ENCODE data around the gene HSDL2.
A peak's percentile ranks its signal among the peaks of the same experiment; 100 is the strongest.

HSDL2 gene

GRCh38 chr9:112487799-112488340, 108.0 kb downstream of the HSDL2 start:
- H3K4me1 ChIP-seq (ENCODE audit: insufficient read depth, low read length): peaks cover 39% of the 10 kb centered on the region
- H3K27ac ChIP-seq (ENCODE audit: low read depth, low read length): no peak overlapping the region
- 8% methylated on average over 7 of the region's 11 CpGs for WGBS
- peaks cover 13% of the 10 kb centered on the region for H3K36me3 ChIP-seq (ENCODE audit: insufficient read depth, low read length)
- H3K9me3 ChIP-seq (ENCODE audit: insufficient read depth, low read depth, low read length): no peaks in the 10 kb centered on the region
- peak overlapping the region; percentile 96 for H3K4me3 ChIP-seq (ENCODE audit: low read length)
- H3K9ac ChIP-seq (ENCODE audit: low read depth, low read length): peak overlapping the region; percentile 92
- H3K27me3 ChIP-seq (ENCODE audit: insufficient read depth, low read length): no peaks in the 10 kb centered on the region

GRCh38 chr9:112489039-112489546, 109.2 kb downstream of the HSDL2 start:
- H3K9ac ChIP-seq (ENCODE audit: low read depth, low read length): no peak overlapping the region
- peaks cover 12% of the 10 kb centered on the region for H3K9me3 ChIP-seq (ENCODE audit: insufficient read depth, low read depth, low read length)
- peaks cover 39% of the 10 kb centered on the region for H3K4me1 ChIP-seq (ENCODE audit: insufficient read depth, low read length)
- peaks cover 26% of the 10 kb centered on the region for H3K36me3 ChIP-seq (ENCODE audit: insufficient read depth, low read length)
- WGBS: 37% methylated on average over 4 of the region's 5 CpGs
- H3K27me3 ChIP-seq (ENCODE audit: insufficient read depth, low read length): no peaks in the 10 kb centered on the region
- peak overlapping the region; percentile 36; the same call in 1 of the 2 replicates for H3K27ac ChIP-seq (ENCODE audit: low read depth, low read length)
- H3K4me3 ChIP-seq (ENCODE audit: low read length): peak overlapping the region; percentile 96

DNA sequence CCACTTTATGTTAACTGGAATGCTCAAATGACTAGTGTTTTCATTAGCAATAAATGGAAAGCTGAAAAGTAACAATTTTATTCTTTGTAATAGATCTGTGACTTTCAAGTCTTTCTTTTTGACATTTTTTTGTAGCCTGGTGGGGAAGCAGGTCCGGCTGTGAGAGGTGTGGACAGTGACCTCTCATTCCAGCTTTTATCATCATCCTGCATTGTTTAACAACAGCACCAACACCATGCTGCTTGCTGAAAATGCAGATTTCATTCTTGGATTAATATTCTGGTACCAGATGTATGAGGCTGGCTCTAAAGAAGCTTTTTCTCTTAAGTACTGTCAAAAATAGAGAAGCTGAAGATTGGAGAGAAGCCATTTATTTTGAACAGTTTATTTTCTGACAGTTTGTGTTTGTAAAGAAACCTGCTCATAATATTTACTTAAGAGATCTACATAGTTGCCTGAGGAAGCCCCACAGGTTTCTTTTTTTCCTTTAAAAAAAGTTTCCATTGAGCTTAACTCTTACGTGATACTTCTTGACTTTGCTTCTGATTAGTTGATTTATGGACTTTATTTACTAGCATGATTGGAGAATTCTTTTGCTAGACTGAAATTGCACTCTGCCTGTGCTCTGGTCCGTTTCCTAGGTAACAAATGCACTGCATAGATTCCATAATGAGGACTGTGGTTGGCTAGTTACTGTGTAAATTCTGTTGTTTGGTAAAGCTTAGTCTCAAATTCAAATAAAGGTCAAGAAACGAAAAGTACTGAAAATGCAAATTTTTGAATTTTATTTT, 110.2 kb downstream of the HSDL2 start:
- Histone ChIP-seq H3K4me1 (ENCODE audit: insufficient read depth, low read length) (peaks cover 39% of the 10 kb centered on the region), H3K9ac (ENCODE audit: low read depth, low read length) (no peak overlapping the region), H3K36me3 (ENCODE audit: insufficient read depth, low read length) (peaks cover 35% of the 10 kb centered on the region), H3K27ac (ENCODE audit: low read depth, low read length) (peak overlapping the region; percentile 22; the same call in 1 of the 2 replicates), H3K4me3 (ENCODE audit: low read length) (peak overlapping the region; percentile 14; the same call in 1 of the 2 replicates), H3K9me3 (ENCODE audit: insufficient read depth, low read depth, low read length) (peaks cover 19% of the 10 kb centered on the region), H3K27me3 (ENCODE audit: insufficient read depth, low read length) (no peaks in the 10 kb centered on the region)
- WGBS: 65% methylated on average over 3 of the region's 4 CpGs

DNA sequence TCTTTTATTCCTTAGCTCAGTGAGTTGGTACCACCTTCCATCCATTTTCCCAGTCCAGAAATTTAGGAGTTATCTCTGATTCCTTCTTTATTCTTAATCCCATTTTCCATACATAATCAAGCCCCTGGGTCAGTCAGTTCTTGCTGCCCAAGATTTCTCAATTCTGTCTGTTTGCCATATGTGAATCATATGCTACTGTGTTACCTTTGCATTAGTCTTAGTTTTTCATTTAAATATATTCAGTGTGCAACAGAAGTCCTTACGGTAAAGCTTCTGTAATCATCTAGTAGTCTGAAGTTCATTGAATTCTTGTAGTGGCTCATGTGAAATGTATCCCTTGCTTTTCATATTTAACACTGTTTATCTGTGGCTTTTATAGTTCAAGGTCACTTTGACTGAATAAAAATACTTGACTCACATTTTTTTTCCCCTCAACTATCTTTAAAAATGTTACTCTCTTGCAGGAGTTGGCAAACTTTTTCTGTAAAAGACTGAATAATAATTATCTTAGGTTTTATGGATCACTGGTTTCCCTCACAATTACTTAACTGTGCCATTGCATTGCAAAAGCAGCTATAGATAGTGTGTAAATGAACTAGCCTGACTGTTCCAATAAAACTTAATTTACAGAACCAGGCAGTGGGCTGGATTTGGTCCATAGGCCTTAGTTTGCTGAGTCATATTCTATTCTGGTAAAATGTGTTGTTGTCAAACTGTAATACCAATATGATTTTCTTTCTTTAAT, 113.7 kb downstream of the HSDL2 start:
- Histone ChIP-seq H3K4me3 (ENCODE audit: low read length) (no peak overlapping the region), H3K36me3 (ENCODE audit: insufficient read depth, low read length) (peaks cover 39% of the 10 kb centered on the region), H3K9ac (ENCODE audit: low read depth, low read length) (no peak overlapping the region), H3K27ac (ENCODE audit: low read depth, low read length) (no peak overlapping the region), H3K9me3 (ENCODE audit: insufficient read depth, low read depth, low read length) (peaks cover 19% of the 10 kb centered on the region), H3K27me3 (ENCODE audit: insufficient read depth, low read length) (no peaks in the 10 kb centered on the region), H3K4me1 (ENCODE audit: insufficient read depth, low read length) (peaks cover 52% of the 10 kb centered on the region)
- no CpG with 5 or more reads among the region's 1 CpG for WGBS

GRCh38 chr9:112494153-112494552, 114.2 kb downstream of the HSDL2 start:
- 89% methylated on average over 1 of the region's 1 CpG for WGBS
- H3K27me3 ChIP-seq (ENCODE audit: insufficient read depth, low read length): no peaks in the 10 kb centered on the region
- peaks cover 39% of the 10 kb centered on the region for H3K36me3 ChIP-seq (ENCODE audit: insufficient read depth, low read length)
- H3K27ac ChIP-seq (ENCODE audit: low read depth, low read length): no peak overlapping the region
- H3K9me3 ChIP-seq (ENCODE audit: insufficient read depth, low read depth, low read length): peaks cover 19% of the 10 kb centered on the region
- peaks cover 46% of the 10 kb centered on the region for H3K4me1 ChIP-seq (ENCODE audit: insufficient read depth, low read length)
- H3K9ac ChIP-seq (ENCODE audit: low read depth, low read length): no peak overlapping the region
- no peak overlapping the region for H3K4me3 ChIP-seq (ENCODE audit: low read length)

- Histone ChIP-seq H3K4me1 (ENCODE audit: insufficient read depth, low read length) (peaks cover 31% of the 10 kb centered on the region), H3K27ac (ENCODE audit: low read depth, low read length) (no peak overlapping the region), H3K27me3 (ENCODE audit: insufficient read depth, low read length) (no peaks in the 10 kb centered on the region), H3K36me3 (ENCODE audit: insufficient read depth, low read length) (peaks cover 39% of the 10 kb centered on the region), H3K4me3 (ENCODE audit: low read length) (no peak overlapping the region), H3K9ac (ENCODE audit: low read depth, low read length) (no peak overlapping the region), H3K9me3 (ENCODE audit: insufficient read depth, low read depth, low read length) (peaks cover 19% of the 10 kb centered on the region)
- 89% methylated on average over 4 of the region's 4 CpGs for WGBS
These were observed 115.7 kb downstream of the HSDL2 start for GRCh38 chr9:112495614-112496013.

- peaks cover 34% of the 10 kb centered on the region for H3K36me3 ChIP-seq (ENCODE audit: insufficient read depth, low read length)
- H3K27ac ChIP-seq (ENCODE audit: low read depth, low read length): no peak overlapping the region
- peaks cover 19% of the 10 kb centered on the region for H3K9me3 ChIP-seq (ENCODE audit: insufficient read depth, low read depth, low read length)
- no peak overlapping the region for H3K4me3 ChIP-seq (ENCODE audit: low read length)
- no peak overlapping the region for H3K9ac ChIP-seq (ENCODE audit: low read depth, low read length)
- peaks cover 25% of the 10 kb centered on the region for H3K4me1 ChIP-seq (ENCODE audit: insufficient read depth, low read length)
- 85% methylated on average over 3 of the region's 3 CpGs for WGBS
- H3K27me3 ChIP-seq (ENCODE audit: insufficient read depth, low read length): no peaks in the 10 kb centered on the region
These were observed 116.3 kb downstream of the HSDL2 start for GRCh38 chr9:112496074-112496722.

DNA sequence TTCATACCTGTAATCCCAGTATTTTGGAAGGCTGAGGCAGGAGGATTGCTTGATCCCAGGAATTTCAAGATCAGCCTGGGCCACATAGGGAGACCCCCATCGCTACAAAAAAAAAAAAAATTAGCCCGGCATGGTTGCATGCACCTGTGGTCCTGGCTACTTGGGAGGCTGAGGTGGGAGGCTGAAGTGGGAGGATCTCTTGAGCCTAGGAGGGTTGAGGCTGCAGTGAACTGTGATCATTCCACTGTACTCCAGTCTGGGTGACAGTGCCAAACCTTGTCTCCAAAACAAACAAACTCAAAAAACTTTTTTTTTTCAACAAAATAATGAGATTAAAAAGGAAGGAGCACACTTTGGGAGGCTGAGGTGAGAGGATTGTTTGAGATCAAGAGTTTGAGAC, 120.9 kb downstream of the HSDL2 start:
- no peaks in the 10 kb centered on the region for H3K27me3 ChIP-seq (ENCODE audit: insufficient read depth, low read length)
- no peaks in the 10 kb centered on the region for H3K36me3 ChIP-seq (ENCODE audit: insufficient read depth, low read length)
- H3K27ac ChIP-seq (ENCODE audit: low read depth, low read length): no peak overlapping the region
- 96% methylated on average over 2 of the region's 2 CpGs for WGBS
- H3K4me3 ChIP-seq (ENCODE audit: low read length): no peak overlapping the region
- H3K9ac ChIP-seq (ENCODE audit: low read depth, low read length): no peak overlapping the region
- no peaks in the 10 kb centered on the region for H3K9me3 ChIP-seq (ENCODE audit: insufficient read depth, low read depth, low read length)
- H3K4me1 ChIP-seq (ENCODE audit: insufficient read depth, low read length): peaks cover 23% of the 10 kb centered on the region

GRCh38 chr9:112501287-112501686, 121.4 kb downstream of the HSDL2 start:
- Histone ChIP-seq H3K9ac (ENCODE audit: low read depth, low read length) (no peak overlapping the region), H3K9me3 (ENCODE audit: insufficient read depth, low read depth, low read length) (no peaks in the 10 kb centered on the region), H3K27me3 (ENCODE audit: insufficient read depth, low read length) (no peaks in the 10 kb centered on the region), H3K4me1 (ENCODE audit: insufficient read depth, low read length) (peaks cover 19% of the 10 kb centered on the region), H3K27ac (ENCODE audit: low read depth, low read length) (no peak overlapping the region), H3K36me3 (ENCODE audit: insufficient read depth, low read length) (no peaks in the 10 kb centered on the region), H3K4me3 (ENCODE audit: low read length) (no peak overlapping the region)
- WGBS: 96% methylated on average over 8 of the region's 8 CpGs

DNA sequence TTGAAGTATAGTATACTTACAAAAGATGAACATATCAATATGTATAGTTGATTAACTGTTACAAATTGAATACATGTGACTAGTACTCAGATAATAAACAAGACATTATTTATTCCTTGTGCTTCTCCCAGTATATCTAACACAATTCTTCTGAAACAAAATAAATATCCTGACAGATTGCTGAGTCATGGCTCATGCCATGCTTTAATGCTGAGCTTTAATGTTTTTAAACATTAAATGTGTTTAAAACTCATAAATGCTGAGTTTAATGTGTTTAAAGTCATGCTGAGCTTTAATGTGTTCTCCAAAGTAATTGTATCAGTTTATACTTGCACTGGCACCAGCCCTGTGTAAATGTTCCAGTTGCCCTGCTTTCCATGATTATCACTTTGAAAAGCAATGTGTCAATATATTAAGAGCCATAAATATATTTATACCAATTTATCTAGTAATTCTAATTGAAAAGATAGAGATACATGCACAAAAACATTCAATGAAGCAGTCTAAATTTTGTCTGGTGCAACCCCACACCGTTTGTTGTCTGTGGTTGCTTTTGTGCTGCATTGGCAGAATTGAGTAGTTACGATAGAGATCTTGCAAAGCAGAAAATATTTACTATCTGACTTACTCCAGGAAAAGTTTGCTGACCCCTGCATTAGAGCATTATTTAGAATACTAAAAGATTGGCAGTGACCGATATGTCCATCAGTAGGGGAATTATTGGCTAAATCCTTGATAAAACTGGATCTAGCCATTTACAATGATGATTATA, 122.5 kb downstream of the HSDL2 start:
- Histone ChIP-seq H3K9me3 (ENCODE audit: insufficient read depth, low read depth, low read length) (no peaks in the 10 kb centered on the region), H3K36me3 (ENCODE audit: insufficient read depth, low read length) (no peaks in the 10 kb centered on the region), H3K27ac (ENCODE audit: low read depth, low read length) (no peak overlapping the region), H3K27me3 (ENCODE audit: insufficient read depth, low read length) (no peaks in the 10 kb centered on the region), H3K9ac (ENCODE audit: low read depth, low read length) (no peak overlapping the region), H3K4me1 (ENCODE audit: insufficient read depth, low read length) (peaks cover 14% of the 10 kb centered on the region; the same call in 1 of the 2 replicates), H3K4me3 (ENCODE audit: low read length) (no peak overlapping the region)
- WGBS: 84% methylated on average over 3 of the region's 3 CpGs
